PC-9 (cell line): Measurements from ENCODE around the gene MTHFD1L. TPM values are rescaled to one million over a fixed set of nuclear protein-coding genes. Genes with fewer than 3 reads are reported as not detected.
A peak's percentile ranks its signal among the peaks of the same experiment; 100 is the strongest.

ENCODE experiments used
- BruUV-seq: library from RNA; stranded (reverse); fragments of 400-500 nt; replicated peaks from 2 replicates; lab custom pipeline; 2021; lab: Mats Ljungman, UMichigan
- CTCF ChIA-PET: fragments of 300-600 bp; sonication (Branson Sonifier 250); formaldehyde crosslinking; loops from one replicate; lab custom pipeline; 2022; ENCODE audit warnings: antibody characterized with exemption; lab: Charles Lee
- POLR2A ChIA-PET: fragments of 300-600 bp; sonication (Branson Sonifier 250); formaldehyde crosslinking; loops from one replicate; lab custom pipeline; 2022; ENCODE audit warnings: antibody characterized with exemption; ENCODE audit not compliant: unreplicated experiment; lab: Charles Lee
- DNase-seq, 2 experiments: peaks; one replicate each; pipeline versions ENCODE4 v3.0.0 to v3.0.0-alpha.2; 2015 to 2022; ENCODE audit warnings: mixed read lengths in 1 of 2
- H2AFZ ChIP-seq: fragments of 200-600 bp; sonication (generic); 2 replicates; pipeline ENCODE4 v1.8.1; 2017; ENCODE audit warnings: antibody characterized with exemption
- H3F3A ChIP-seq: fragments of 200-600 bp; sonication (generic); 2 replicates; pipeline ENCODE4 v1.8.1; 2017; ENCODE audit warnings: antibody characterized with exemption, mild to moderate bottlenecking, low read depth; ENCODE audit not compliant: insufficient read depth
- H3K27ac ChIP-seq: fragments of 200-600 bp; sonication (generic); 2 replicates; pipeline ENCODE4 v1.6.1; 2016; ENCODE audit warnings: mixed run types
- H3K27me3 ChIP-seq: fragments of 200-600 bp; sonication (generic); 2 replicates; pipeline ENCODE4 v1.6.1; 2016; ENCODE audit warnings: low read depth, mixed run types; ENCODE audit not compliant: insufficient read depth
- H3K36me3 ChIP-seq: fragments of 200-600 bp; sonication (generic); 2 replicates; pipeline ENCODE4 v1.6.1; 2016; ENCODE audit warnings: low read depth, mixed run types
- H3K4me1 ChIP-seq: fragments of 200-600 bp; sonication (generic); replicated peaks from 2 replicates; pipeline ENCODE4 v1.6.1; 2016; ENCODE audit warnings: mixed run types; ENCODE audit not compliant: insufficient read depth
- H3K4me2 ChIP-seq: fragments of 200-600 bp; sonication (generic); 2 replicates; pipeline ENCODE4 v1.6.1; 2017; ENCODE audit warnings: mixed run types
- H3K4me3 ChIP-seq: fragments of 200-600 bp; sonication (generic); 2 replicates; pipeline ENCODE4 v1.6.1; 2016; ENCODE audit warnings: mixed run types
- H3K79me2 ChIP-seq: fragments of 200-600 bp; sonication (generic); 2 replicates; pipeline ENCODE4 v1.6.1; 2017; ENCODE audit warnings: low read depth, mixed run types
- H3K9me2 ChIP-seq: fragments of 200-600 bp; sonication (generic); 2 replicates; pipeline ENCODE4 v1.8.1; 2017; ENCODE audit warnings: mild to moderate bottlenecking; ENCODE audit not compliant: insufficient read depth
- H3K9me3 ChIP-seq: fragments of 200-600 bp; sonication (generic); 2 replicates; pipeline ENCODE4 v1.8.1; 2016; ENCODE audit warnings: low read depth; ENCODE audit not compliant: insufficient read depth
- H4K20me1 ChIP-seq: fragments of 200-600 bp; sonication (generic); 2 replicates; pipeline ENCODE4 v1.8.1; 2017; ENCODE audit not compliant: insufficient read depth
- CTCF ChIP-seq: fragments of 200-600 bp; sonication (generic); conservative IDR thresholded peaks from 2 replicates; pipeline ENCODE4 v1.6.1; 2017; ENCODE audit warnings: mixed run types, antibody characterized with exemption, mild to moderate bottlenecking, moderate library complexity
- EZH2 ChIP-seq: fragments of 200-600 bp; sonication (generic); IDR thresholded peaks from 2 replicates; pipeline ENCODE4 v1.8.0; 2017; ENCODE audit warnings: antibody characterized with exemption, low read depth
- intact Hi-C: fragments of 100-400 bp; cut with micrococcal nuclease; formaldehyde crosslinking; loops from one replicate; pipeline ENCODE4 v1.10.0; 2022; ENCODE audit not compliant: unreplicated experiment
- total RNA-seq: library from RNA; stranded (reverse); gene quantifications from 2 replicates; pipeline ENCODE4 v1.2.3, GENCODE V29; 2021

MTHFD1L gene
- total RNA-seq, 1 experiment from 2014 or later = 53.3 TPM

GRCh38 chr6:151059612-151060095 is 194.2 kb downstream of the MTHFD1L start:
- CTCF ChIA-PET = interaction anchor here (0.6 kb wide), 1 partner anchor 151 kb away, joined by 6 read pairs; no protein-coding TSS in a partner anchor
- H3K4me2 ChIP-seq = peak overlapping the region; percentile 73

GRCh38 chr6:151060096-151060765 is 194.7 kb downstream of the MTHFD1L start:
- peaks cover 8% of the 10 kb centered on the region; the same call in 1 of the 2 replicates for H3K36me3 ChIP-seq
- intact Hi-C loops = loop anchor here (1.0 kb wide), 1 partner anchor 19 kb away; no protein-coding TSS in a partner anchor
- H3K9me3 ChIP-seq = no peaks in the 10 kb centered on the region
- peak overlapping the region; percentile 73 for H3K4me2 ChIP-seq
- no peaks in the 10 kb centered on the region for H4K20me1 ChIP-seq
- ChIA-PET POLR2A (no interaction called here), CTCF (no interaction called here)
- BruUV-seq = TSS peak; percentile 62
- H3K9me2 ChIP-seq = no peaks in the 10 kb centered on the region
- peaks cover 24% of the 10 kb centered on the region for H3K79me2 ChIP-seq
- peaks cover 70% of the 10 kb centered on the region for H3K4me1 ChIP-seq
- H2AFZ ChIP-seq = no peak overlapping the region
- no peaks in the 10 kb centered on the region for H3K27me3 ChIP-seq
- no peak for TF ChIP-seq EZH2
- no peak for TF ChIP-seq CTCF
- H3F3A ChIP-seq = peaks cover 46% of the 10 kb centered on the region
- H3K27ac ChIP-seq = peak overlapping the region; percentile 97
- H3K4me3 ChIP-seq = peak overlapping the region; percentile 11; the same call in 1 of the 2 replicates
- peak; percentile 34 to 99 for DNase-seq

More at GRCh38 chr6:151059612-151060095, 194.2 kb downstream of the MTHFD1L start:
- no peaks in the 10 kb centered on the region for H4K20me1 ChIP-seq
- H3K4me3 ChIP-seq = peak overlapping the region; percentile 15; the same call in 1 of the 2 replicates
- intact Hi-C loops = loop anchor here (1.0 kb wide), 1 partner anchor 18 kb away; no protein-coding TSS in a partner anchor
- POLR2A ChIA-PET = no interaction called here
- peaks cover 24% of the 10 kb centered on the region for H3K79me2 ChIP-seq
- BruUV-seq = TSS peak; percentile 98
- H3K4me1 ChIP-seq = peaks cover 67% of the 10 kb centered on the region
- peaks cover 8% of the 10 kb centered on the region; the same call in 1 of the 2 replicates for H3K36me3 ChIP-seq
- H3K9me2 ChIP-seq = no peaks in the 10 kb centered on the region
- peaks cover 46% of the 10 kb centered on the region for H3F3A ChIP-seq
- H3K27me3 ChIP-seq = no peaks in the 10 kb centered on the region
- peak overlapping the region; percentile 97 for H3K27ac ChIP-seq
- no peaks in the 10 kb centered on the region for H3K9me3 ChIP-seq
- TF ChIP-seq EZH2 = no peak
- no peak for TF ChIP-seq CTCF
- H2AFZ ChIP-seq = no peak overlapping the region
- no peak for DNase-seq

- Histone ChIP-seq H3K36me3 (peaks cover 8% of the 10 kb centered on the region; the same call in 1 of the 2 replicates), H3K4me2 (peak overlapping the region; percentile 63), H3K4me3 (peak overlapping the region; percentile 11; the same call in 1 of the 2 replicates), H3K4me1 (peaks cover 77% of the 10 kb centered on the region), H3K27me3 (no peaks in the 10 kb centered on the region), H3K9me2 (no peaks in the 10 kb centered on the region), H3F3A (peaks cover 51% of the 10 kb centered on the region), H3K27ac (peak overlapping the region; percentile 97), H3K9me3 (no peaks in the 10 kb centered on the region), H2AFZ (no peak overlapping the region), H4K20me1 (no peaks in the 10 kb centered on the region), H3K79me2 (peaks cover 24% of the 10 kb centered on the region)
- CTCF ChIA-PET = no interaction called here
- no TSS peak for BruUV-seq
- intact Hi-C loops = loop anchor here (1.0 kb wide), 1 partner anchor 20 kb away; no protein-coding TSS in a partner anchor
- no peak for TF ChIP-seq EZH2
- no peak for DNase-seq
- POLR2A ChIA-PET = no interaction called here
Observed at GRCh38 chr6:151060766-151061531, 195.4 kb downstream of the MTHFD1L start.
